ENCODE results near the gene ZDHHC24.

GRCh38 chr11:66531841-66532240 lies 14.0 kb downstream of the ZDHHC24 start:
- TF ChIP-seq CTCF (IDR thresholded peaks at IDR 0.05; ENCODE audit: low read length) (no peak), EZH2phosphoT487 (IDR thresholded peaks at IDR 0.05; ENCODE audit: low read length) (no peak)
